Right atrium auricular region (tissue), 2 donors: ENCODE measurements around the gene CCDC61. TPM values are rescaled to one million over a fixed set of nuclear protein-coding genes. Genes with fewer than 3 reads are reported as not detected.

ENCODE experiments used
- DNase-seq: peaks from one replicate; pipeline ENCODE4 v3.0.0-alpha.2; 2019; ENCODE audit warnings: low spot score
- H3K27ac ChIP-seq, 2 donors: fragments of 200-600 bp; sonication (generic); 1 replicate in 1 of 2; 2 replicates in 1 of 2; pipeline ENCODE4 v1.5.1; 2016 to 2019
- H3K27me3 ChIP-seq, 2 donors: fragments of 200-600 bp; sonication (generic); one replicate each; pipeline versions ENCODE4 v1.5.1 to v1.6.0; 2017 to 2019
- H3K36me3 ChIP-seq: fragments of 200-600 bp; sonication (generic); one replicate; pipeline ENCODE4 v1.5.1; 2016
- H3K4me1 ChIP-seq, 2 donors: fragments of 200-600 bp; sonication (generic); one replicate each; pipeline versions ENCODE4 v1.5.1 to v1.6.0; 2017 to 2019
- H3K4me3 ChIP-seq, 2 donors: fragments of 200-600 bp; sonication (generic); 1 replicate in 1 of 2; 2 replicates in 1 of 2; pipeline ENCODE4 v1.5.1; 2017 to 2019; ENCODE audit warnings: mild to moderate bottlenecking in 1 of 2, moderate library complexity in 1 of 2
- H3K9me3 ChIP-seq, 2 donors: fragments of 200-600 bp; sonication (generic); one replicate each; pipeline ENCODE4 v1.5.1; 2019
- CTCF ChIP-seq, 2 donors: fragments of 200-600 bp; sonication (generic); IDR thresholded peaks; one replicate each; pipeline ENCODE4 v1.5.1; 2019; ENCODE audit warnings: antibody characterized with exemption in 2 of 2
- total RNA-seq, 2 donors: library from RNA; depleted of rRNA; stranded (reverse); fragments of >200 nt; gene quantifications; one replicate each; pipeline ENCODE4 v1.1.0, GENCODE V29; 2016

Gene CCDC61
- total RNA-seq, 2 donors from 2014 or later = 5.3 to 7.8 TPM

GRCh38 chr19:45990113-45990728 is 5.0 kb upstream of the CCDC61 start:
- Histone ChIP-seq H3K4me1 (no peaks in the 10 kb centered on the region), H3K36me3 (no peaks in the 10 kb centered on the region), H3K27ac (no peak overlapping the region), H3K9me3 (no peaks in the 10 kb centered on the region), H3K4me3 (no peak overlapping the region), H3K27me3 (no peaks in the 10 kb centered on the region)
- no peak for DNase-seq
- no peak for TF ChIP-seq CTCF (IDR thresholded peaks at IDR 0.05)

GRCh38 chr19:45994456-45994997 is 740 bp upstream of the CCDC61 start:
- Histone ChIP-seq H3K4me3 (peak overlapping the region; percentile 55 to 91), H3K4me1 (peaks cover 0 to 11% of the 10 kb centered on the region in 2 donors), H3K36me3 (no peaks in the 10 kb centered on the region), H3K9me3 (no peaks in the 10 kb centered on the region), H3K27me3 (no peaks in the 10 kb centered on the region), H3K27ac (no peak overlapping the region)
- DNase-seq = no peak
- TF ChIP-seq CTCF (IDR thresholded peaks at IDR 0.05) = no peak

- TF ChIP-seq CTCF (IDR thresholded peaks at IDR 0.05) = no peak
- peak overlapping the region; percentile 69 to 81 for H3K27ac ChIP-seq
- H3K4me1 ChIP-seq = peaks cover 0 to 24% of the 10 kb centered on the region in 2 donors
- no peaks in the 10 kb centered on the region for H3K27me3 ChIP-seq
- no peaks in the 10 kb centered on the region for H3K9me3 ChIP-seq
- H3K36me3 ChIP-seq = no peaks in the 10 kb centered on the region
- no peak for DNase-seq
- H3K4me3 ChIP-seq = peak overlapping the region; percentile 77 to 91
Measured at GRCh38 chr19:45995715-45996385, 583 bp downstream of the CCDC61 start.

GRCh38 chr19:45996933-45997332 is 1.7 kb downstream of the CCDC61 start:
- TF ChIP-seq CTCF (IDR thresholded peaks at IDR 0.05) = no peak
- Histone ChIP-seq H3K27ac (no peak overlapping the region), H3K4me1 (peaks cover 0 to 28% of the 10 kb centered on the region in 2 donors), H3K4me3 (no peak overlapping the region), H3K9me3 (no peaks in the 10 kb centered on the region), H3K27me3 (no peaks in the 10 kb centered on the region), H3K36me3 (no peaks in the 10 kb centered on the region)
- no peak for DNase-seq

- Histone ChIP-seq H3K36me3 (no peaks in the 10 kb centered on the region), H3K4me1 (peaks cover 0 to 28% of the 10 kb centered on the region in 2 donors), H3K27ac (no peak overlapping the region), H3K9me3 (no peaks in the 10 kb centered on the region), H3K27me3 (no peaks in the 10 kb centered on the region), H3K4me3 (no peak overlapping the region)
- no peak for TF ChIP-seq CTCF (IDR thresholded peaks at IDR 0.05)
- no peak for DNase-seq
Measured at GRCh38 chr19:45998834-45999233, 3.6 kb downstream of the CCDC61 start.
